Esophagus muscularis mucosa (tissue), 3 donors: Measurements from ENCODE around the gene NMUR2.

Source experiments
- CTCF ChIP-seq, 3 experiments: fragments of 200-600 bp in 2 of 3; fragments of 450-650 bp in 1 of 3; sonication (generic) in 2 of 3; IDR thresholded peaks; one replicate each; pipeline ENCODE4 v1.5.1; 2017 to 2019; ENCODE audit warnings: antibody characterized with exemption in 3 of 3, mild to moderate bottlenecking in 2 of 3, moderate library complexity in 1 of 3
- POLR2A ChIP-seq: fragments of 450-650 bp; IDR thresholded peaks from one replicate; pipeline ENCODE4 v1.6.1; 2017; ENCODE audit warnings: antibody characterized with exemption, moderate library complexity, mild to moderate bottlenecking, low read depth

- TF ChIP-seq CTCF (IDR thresholded peaks at IDR 0.05): no peak
- TF ChIP-seq POLR2A: no peak
These were observed 22.6 kb upstream of the NMUR2 start for GRCh38 chr5:152427721-152428120.
